Endometrial microvascular endothelial cells (primary cell): ENCODE data around the gene FGF3. TPM values are rescaled to one million over a fixed set of nuclear protein-coding genes. Genes with fewer than 3 reads are reported as not detected.

Source experiments
- in situ Hi-C: cut with HindIII; loops from 2 replicates; pipeline ENCODE4 v1.10.0; 2017; ENCODE audit warnings: low sequenced_read_pairs, low pct_unique_long_range_greater_than_20kb; ENCODE audit errors: inconsistent ontology term
- total RNA-seq: library from RNA; depleted of rRNA; stranded (reverse); fragments of >200 nt; gene quantifications from one replicate; pipeline ENCODE4 v1.2.3, GENCODE V29; 2015; ENCODE audit errors: inconsistent ontology term

The FGF3 gene
- total RNA-seq, 1 donor from 2014 or later, result not detected

DNA sequence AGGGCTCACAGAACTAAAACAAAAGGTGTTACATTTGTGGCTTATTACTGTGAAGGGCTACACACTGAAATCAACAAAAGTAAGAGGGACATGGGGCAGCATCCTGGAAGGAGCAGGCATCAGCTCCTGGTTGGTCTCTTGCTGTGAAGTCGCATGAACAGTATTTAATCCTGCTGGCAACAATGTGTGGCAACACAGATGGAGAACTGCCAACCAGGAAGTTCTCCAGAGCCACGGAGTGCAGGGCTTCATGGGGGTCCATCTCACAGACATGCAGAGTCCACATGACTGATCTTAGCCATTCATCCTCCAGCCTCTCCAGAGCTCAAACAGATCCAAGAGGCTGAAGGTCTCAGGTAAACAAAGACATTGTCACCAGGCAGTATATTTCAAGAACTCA is 32.8 kb upstream of the FGF3 start:
- in situ Hi-C loops, result no loop called here

GRCh38 chr11:69848201-69848600 is 29.0 kb upstream of the FGF3 start:
- in situ Hi-C loops, result no loop called here

DNA sequence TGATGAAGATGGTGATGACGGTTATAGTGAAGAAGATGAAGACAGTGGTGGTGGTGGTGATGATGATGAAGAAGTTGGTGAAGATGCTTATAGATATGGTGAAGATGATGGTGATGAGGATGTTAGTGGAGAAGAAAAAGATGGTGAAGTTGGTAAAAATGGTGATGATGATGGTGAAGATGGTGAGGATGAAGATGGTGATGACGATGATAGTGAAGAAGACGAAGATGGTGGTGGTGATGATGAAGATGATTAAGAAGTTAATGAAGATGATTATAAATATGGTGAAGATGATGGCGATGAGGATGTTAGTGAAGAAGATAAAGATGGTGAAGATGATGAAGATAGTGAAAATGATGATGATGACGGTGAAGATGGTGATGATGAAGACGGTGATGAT is 25.2 kb upstream of the FGF3 start:
- in situ Hi-C loops, result no loop called here

- in situ Hi-C loops, result no loop called here
These were observed 24.3 kb upstream of the FGF3 start for GRCh38 chr11:69843529-69843921.

DNA sequence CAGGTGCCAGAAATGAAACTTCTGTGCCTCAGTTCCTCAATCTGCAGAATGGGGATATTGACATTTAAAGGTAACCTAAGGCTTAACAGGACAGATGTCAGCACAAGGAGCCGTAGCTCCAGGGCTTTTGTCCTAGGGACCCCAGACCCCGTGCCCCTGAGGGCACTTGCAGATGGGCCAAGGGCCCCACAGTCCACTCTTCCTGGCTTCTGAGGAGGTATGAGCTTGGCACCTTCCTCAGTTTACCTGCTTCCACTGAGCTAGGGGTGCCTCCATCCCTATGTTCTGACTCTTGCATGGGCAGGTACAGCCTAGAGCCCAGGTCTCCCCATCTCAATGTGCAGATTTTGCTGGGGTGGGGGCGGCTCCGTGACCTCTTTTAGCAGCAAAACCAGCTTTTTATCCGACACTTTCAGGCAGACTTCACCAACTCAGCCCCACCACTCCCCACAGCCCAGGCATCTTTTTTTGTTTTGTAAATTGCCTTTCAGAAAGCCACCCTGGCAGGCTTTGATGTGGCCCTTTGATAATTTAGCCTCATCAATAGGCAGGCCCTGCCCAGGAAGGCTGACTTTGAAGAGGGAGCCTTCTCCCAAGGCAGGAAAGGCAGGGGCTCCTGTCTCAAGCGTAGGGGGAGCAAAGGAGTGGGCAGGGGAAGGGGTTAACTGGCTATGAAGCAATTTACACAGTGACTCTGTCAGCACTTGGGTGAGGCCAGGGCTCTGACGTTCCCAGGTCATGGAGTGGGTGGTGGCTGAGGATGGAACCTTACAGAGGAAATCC is 23.7 kb upstream of the FGF3 start:
- in situ Hi-C loops, result no loop called here

DNA sequence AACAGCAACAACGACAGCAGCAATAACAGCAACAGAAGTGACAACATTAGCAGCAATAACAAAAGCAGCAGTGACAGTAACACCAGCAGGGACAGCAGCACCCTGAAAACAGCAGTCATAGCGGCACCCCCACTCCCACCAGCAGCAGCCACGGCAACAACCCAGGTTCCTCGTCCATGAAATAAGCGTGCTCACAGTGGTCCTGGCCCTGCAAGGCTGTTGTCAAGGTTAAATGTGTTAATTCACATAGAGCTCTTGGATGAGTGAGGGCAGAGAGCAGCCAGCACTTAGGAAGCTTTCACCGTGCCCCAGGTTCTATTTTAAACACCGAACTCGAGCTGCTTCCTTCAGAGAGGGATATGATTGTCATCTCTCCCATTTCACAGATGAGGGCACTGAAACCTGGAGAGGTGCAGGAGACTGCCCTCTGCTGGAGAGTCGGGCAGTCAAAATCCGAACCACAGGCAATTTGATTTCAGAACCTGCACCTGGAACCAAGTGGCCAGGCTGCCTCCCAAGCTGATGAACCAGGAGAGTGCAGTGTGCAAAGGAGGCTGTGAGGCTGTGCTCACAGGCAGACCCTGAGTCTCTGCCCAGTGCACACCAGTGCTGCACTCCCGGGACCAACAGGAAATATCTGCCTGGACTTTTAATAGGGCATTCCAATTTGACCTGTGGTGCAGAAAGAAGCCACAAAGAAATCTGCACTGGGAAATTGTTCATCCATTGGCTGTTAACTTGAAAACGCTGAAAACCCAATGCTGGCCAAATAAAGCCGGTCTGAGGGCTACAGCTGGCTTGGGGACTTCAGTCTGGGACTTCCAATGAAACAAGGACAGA is 22.9 kb upstream of the FGF3 start:
- in situ Hi-C loops, result no loop called here

- in situ Hi-C loops, result no loop called here
These were observed 22.1 kb upstream of the FGF3 start for GRCh38 chr11:69841170-69841858.

DNA sequence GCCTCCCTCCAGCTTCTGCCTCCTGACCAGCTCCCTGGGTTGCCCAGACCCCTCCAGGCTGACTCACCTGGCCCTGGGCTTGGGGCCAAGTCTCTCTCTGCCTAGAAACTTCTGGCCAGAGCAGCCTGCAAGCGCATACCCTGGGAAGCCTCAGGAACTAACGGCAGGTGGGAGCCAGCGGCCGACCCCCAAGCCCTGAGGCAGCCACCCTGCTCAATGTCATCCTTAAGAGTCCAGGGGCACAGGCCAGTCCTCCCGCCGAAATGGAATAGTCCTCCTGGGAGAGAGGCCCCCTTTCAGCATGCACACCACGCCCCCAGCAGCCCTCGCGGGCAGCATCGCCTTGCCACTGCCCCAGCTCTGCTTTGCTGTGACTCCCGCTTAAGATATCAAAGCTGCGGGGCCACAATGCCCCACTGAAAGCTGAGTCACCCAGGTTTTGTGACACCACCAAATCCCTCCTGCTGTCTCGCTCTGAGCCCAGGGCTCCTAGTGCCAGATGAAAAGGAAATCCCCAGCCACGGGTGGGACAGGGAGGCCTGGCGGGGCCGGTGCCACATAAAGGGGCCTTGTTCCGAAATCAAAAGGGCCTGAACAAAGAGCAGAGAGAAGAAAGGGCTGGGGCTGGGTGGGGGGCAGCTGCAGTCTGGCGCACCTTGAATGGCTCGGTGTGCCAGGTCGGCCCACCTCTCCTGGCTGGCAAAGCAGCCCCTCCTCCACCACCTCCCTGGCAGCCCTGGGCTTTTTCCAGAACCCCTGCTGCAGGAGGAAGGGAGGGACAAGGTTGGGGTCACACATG is 21.4 kb upstream of the FGF3 start:
- in situ Hi-C loops, result no loop called here

DNA sequence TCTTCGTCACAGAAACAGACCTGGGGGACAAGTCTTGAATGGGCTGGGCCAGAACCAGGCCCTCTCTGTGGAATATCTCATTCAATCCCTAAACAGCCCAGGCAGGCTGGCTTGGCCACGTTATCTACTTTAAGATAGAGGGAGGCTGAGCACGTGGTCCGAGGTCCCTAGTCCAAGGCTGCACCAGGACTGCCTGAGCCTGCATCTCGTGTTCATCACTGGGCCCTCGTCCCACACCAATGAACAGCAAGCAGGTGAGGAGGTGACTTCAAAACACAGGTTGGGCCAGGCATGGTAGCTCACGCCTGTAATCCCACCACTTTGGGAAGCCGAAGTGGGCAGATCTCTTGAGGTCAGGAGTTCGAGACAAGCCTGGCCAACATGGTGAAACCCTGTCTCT is 20.3 kb upstream of the FGF3 start:
- in situ Hi-C loops, result no loop called here

DNA sequence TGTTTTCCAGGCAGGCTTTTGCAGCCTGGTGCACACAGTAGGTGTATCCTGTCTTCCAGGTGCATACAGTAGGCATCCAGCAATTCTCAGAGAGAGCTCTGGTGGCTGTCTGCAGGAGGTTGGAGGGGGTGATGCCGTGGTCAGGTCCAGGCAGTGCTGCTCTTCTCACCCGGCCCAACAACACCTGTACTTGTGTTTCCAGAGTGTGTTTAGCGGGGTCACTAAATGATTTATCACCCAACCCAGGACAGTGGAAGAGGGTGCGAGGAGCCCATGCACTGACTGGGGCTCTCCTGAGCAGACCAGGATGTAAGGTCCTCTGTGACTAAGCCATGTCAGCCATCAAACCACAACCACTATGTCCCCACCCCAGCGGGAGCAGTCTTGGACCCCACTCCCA is 18.6 kb upstream of the FGF3 start:
- in situ Hi-C loops, result no loop called here

GRCh38 chr11:69836401-69836800 is 17.2 kb upstream of the FGF3 start:
- in situ Hi-C loops, result no loop called here

DNA sequence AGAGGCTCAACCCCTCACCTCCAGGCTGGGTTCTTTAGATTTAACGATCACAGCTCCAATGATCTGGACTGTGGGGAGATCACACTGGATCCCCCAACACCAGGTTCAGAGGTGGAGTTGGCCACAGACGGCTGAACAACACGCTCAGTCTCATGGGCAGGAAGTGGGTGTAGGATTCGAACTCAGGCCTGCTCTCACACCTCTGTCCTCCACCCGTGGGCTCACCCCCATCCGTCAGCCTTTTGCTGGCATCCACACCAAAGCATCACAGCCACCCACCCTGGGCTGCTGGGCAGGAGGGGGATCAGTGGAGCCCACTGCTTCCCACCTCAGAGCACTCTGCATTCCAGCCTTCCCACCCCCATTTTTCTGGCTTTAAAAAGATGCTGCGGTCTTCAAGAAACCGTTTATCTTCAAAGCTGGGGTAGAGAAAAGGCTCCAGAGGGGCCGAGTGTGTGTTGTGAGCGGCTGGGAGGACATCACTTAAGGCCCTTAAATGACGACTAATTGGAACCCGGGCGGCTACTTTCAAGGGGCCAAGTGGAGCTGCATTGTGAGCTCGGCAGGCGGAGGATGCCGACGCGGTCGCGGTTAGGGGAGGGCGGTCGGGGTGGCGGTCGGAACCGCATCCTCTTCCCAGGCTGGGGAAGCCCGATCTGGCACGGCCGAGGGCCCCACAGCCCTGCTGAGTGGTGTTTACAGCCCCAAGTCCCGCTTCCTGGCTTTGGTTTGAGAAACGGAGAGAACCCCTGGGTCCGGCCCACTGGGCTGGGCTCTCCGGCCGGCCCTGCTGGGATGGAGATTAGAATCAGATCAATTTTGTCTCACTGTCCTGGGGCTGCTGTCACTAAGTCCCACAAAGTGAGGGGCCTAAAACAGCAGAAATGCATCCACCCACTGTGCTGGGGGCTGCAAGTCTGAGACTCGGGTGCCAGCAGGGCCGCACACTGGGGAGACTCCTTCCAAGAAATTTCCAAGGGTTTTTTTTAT is 15.9 kb upstream of the FGF3 start:
- in situ Hi-C loops, result no loop called here

DNA sequence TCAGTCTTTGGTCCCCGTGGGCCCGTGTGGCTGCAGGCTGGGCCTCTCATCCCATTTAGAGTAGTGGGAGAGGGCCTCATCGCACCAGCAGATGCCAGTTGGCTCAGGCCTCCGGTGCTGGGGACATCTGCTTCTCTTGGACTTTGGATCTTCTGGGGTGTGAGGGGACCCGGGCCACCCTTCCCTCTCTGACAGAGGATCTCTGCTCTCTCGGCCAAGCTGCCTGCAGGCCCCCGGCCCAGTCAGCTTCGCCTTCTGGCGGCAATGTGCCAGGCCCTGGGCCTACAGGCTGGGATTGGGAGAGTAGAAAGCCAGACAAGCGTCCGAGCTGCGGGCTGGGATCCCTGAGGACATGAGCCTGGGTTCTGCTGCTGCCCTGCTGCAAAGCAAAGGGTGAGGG is 15.0 kb upstream of the FGF3 start:
- in situ Hi-C loops, result no loop called here

- in situ Hi-C loops, result no loop called here
These were observed 13.6 kb upstream of the FGF3 start for GRCh38 chr11:69832561-69833413.

- in situ Hi-C loops, result no loop called here
These were observed 12.8 kb upstream of the FGF3 start for GRCh38 chr11:69831985-69832384.

DNA sequence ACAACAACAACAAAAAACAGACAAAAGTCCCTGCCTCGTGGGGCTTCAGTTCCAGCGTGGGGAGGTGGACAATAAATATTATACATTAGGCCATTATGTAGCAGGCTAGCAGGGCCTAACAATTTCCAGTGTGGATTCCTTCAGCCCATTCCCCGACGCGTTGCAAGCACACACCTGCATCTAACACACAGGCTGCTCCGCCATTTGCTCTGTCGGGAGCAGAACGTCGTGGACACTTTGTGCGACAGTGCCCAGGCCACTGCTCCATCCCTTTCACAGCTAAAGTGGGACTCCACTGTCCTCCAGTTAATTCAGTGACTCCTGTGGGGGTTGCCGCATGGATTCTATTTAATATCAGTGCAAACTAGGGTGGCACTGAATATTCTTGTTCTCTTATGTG is 10.9 kb upstream of the FGF3 start:
- in situ Hi-C loops, result no loop called here

DNA sequence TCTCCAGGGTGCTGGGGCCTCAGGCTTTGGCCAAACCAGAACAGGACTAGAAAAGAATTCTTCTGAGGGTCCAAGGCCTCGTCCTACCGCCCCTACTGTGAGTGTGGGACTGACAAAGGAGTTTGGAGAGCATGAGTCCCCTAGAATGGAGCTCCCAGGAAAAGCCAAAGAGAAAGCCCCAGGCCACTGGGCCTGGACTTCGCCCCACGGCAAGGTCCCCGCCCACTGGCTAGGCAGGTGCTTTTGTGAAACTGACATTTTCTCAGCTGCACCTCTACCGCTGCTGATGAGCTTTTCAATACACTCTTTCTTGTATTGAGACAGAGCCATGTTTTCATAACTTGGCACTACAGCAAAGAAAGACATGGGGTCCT is 9.7 kb upstream of the FGF3 start:
- in situ Hi-C loops, result no loop called here
